GM19238 (cell line): ENCODE results near the gene PEX5L.

Source experiments
- DNase-seq: peaks from one replicate; pipeline ENCODE4 v3.0.0; 2011; ENCODE audit warnings: low spot score; ENCODE audit not compliant: insufficient read length

Gene PEX5L

GRCh38 chr3:179775416-179776122 is 261.2 kb downstream of the PEX5L start:
- DNase-seq, result no peak

- no peak for DNase-seq
Measured at GRCh38 chr3:179772297-179772696, 264.4 kb downstream of the PEX5L start.

- DNase-seq, result no peak
Measured at GRCh38 chr3:179771797-179772196, 264.9 kb downstream of the PEX5L start.

GRCh38 chr3:179769411-179770247 is 267.1 kb downstream of the PEX5L start:
- DNase-seq, result no peak

- no peak for DNase-seq
Measured at GRCh38 chr3:179768080-179768479, 268.7 kb downstream of the PEX5L start.

GRCh38 chr3:179766416-179767133 is 270.2 kb downstream of the PEX5L start:
- DNase-seq, result no peak

- DNase-seq, result no peak
Measured at GRCh38 chr3:179765396-179765795, 271.3 kb downstream of the PEX5L start.

GRCh38 chr3:179760944-179761343 is 275.8 kb downstream of the PEX5L start:
- DNase-seq, result no peak

- no peak for DNase-seq
Measured at GRCh38 chr3:179750720-179751328, 285.9 kb downstream of the PEX5L start.

- no peak for DNase-seq
Measured at GRCh38 chr3:179745716-179746115, 291.0 kb downstream of the PEX5L start.

- DNase-seq, result no peak
Measured at GRCh38 chr3:179745079-179745478, 291.7 kb downstream of the PEX5L start.
